GM12891 (cell line): ENCODE data around the gene NDUFAF4.

Source experiments
- POLR2A ChIP-seq: IDR thresholded peaks from 2 replicates; pipeline ENCODE4 v1.6.1; 2011; ENCODE audit warnings: low read depth, low read length, control low read depth
- POLR2AphosphoS5 ChIP-seq: IDR thresholded peaks from 2 replicates; pipeline ENCODE4 v1.6.1; 2011; ENCODE audit warnings: low read depth, low read length, control low read depth

DNA sequence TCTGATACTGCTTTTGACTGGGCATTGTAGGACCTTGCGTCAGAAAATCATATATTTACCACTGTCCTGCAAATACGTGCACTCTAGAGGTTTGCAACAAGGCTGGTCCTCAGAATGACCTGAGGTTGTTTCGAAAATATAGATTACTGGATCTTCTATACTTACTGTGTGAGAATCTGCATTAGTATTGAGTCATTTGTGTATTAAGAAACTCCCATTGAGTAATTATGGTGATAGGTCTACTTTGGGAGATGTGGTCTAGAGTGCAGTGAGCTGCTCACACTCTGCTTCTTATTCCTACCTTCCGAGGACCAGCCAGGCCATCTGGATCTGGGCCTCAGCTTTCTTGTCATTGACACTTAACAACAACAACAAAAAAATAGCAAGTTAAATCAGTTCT is 36.4 kb upstream of the NDUFAF4 start:
- TF ChIP-seq POLR2A (no peak), POLR2AphosphoS5 (no peak)
